22Rv1 (cell line): Measurements from ENCODE around the gene SPATA16.

ENCODE experiments used
- H3K27ac ChIP-seq: fragments of 450-650 bp; 2 replicates; pipeline ENCODE4 v1.5.1; 2017
- ZFX ChIP-seq: fragments of 450-650 bp; IDR thresholded peaks from 2 replicates; pipeline ENCODE4 v1.6.1; 2017; ENCODE audit warnings: antibody characterized with exemption, borderline replicate concordance
- TF ChIP-seq, protein P1 (sequence below): fragments of 450-650 bp; IDR thresholded peaks from 2 replicates; pipeline ENCODE4 v1.5.1; 2017; ENCODE audit warnings: mild to moderate bottlenecking

SPATA16 gene

DNA sequence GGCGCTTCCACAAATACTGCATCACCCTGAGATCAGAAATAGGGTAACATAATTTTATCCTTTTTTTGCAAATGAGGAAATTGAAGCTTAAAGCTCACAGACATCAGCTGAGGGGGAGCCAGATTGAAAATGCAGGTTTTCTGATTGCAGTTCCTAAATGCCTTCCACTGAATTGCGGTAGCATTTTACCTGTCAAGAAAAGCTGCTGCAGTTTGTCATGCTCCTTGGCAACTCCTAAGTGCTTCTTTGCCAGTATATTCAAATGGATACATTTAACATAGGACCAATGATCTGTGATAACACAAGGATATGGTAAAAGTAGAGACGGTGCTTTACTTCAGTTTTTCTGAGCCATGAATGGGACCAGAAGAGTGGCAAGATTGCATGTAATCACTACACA, 50.5 kb downstream of the SPATA16 start:
- no peak for TF ChIP-seq ZFX
- H3K27ac ChIP-seq: no peak overlapping the region

DNA sequence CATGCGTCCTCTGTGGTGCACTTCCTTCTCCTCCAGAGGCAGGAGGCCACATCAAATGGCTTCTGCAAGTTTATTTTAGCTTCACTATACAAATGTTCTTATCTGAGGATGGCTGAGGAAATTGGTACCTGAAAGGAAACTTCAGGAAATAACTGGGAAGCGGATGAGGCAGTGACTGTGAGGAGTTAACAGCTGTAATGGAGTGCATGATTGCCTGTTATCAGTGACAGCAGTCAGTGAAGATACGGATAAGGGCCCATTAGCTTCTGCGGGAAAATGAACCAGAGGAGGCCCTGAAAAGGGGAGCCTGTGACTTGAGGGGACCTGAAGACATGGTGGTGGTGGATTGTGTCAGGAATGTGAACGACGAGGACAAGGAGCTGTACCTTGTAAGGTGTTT, 51.8 kb downstream of the SPATA16 start:
- no peak overlapping the region for H3K27ac ChIP-seq
- TF ChIP-seq, protein P1, sequence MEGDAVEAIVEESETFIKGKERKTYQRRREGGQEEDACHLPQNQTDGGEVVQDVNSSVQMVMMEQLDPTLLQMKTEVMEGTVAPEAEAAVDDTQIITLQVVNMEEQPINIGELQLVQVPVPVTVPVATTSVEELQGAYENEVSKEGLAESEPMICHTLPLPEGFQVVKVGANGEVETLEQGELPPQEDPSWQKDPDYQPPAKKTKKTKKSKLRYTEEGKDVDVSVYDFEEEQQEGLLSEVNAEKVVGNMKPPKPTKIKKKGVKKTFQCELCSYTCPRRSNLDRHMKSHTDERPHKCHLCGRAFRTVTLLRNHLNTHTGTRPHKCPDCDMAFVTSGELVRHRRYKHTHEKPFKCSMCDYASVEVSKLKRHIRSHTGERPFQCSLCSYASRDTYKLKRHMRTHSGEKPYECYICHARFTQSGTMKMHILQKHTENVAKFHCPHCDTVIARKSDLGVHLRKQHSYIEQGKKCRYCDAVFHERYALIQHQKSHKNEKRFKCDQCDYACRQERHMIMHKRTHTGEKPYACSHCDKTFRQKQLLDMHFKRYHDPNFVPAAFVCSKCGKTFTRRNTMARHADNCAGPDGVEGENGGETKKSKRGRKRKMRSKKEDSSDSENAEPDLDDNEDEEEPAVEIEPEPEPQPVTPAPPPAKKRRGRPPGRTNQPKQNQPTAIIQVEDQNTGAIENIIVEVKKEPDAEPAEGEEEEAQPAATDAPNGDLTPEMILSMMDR: no peak
- TF ChIP-seq ZFX: no peak

DNA sequence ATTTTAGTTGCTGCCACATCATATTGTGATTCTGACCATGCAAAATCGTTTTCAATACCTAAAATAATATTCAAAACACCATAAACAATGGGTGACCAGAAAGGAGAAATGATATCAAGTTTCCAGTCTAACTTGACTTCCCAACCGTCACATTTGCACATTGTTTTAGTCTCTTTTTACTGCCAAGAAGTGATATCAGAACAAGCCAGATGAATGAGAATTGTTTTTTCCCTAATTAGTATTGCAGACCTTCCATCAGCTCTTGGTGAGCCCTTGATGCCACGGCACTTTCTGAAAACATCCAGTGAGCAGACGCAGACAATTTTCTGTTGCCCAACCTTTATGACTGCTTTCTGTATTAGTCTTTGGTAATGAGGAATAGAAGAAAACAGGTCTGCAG, 62.5 kb downstream of the SPATA16 start:
- TF ChIP-seq, protein P1: no peak
- no peak for TF ChIP-seq ZFX
- no peak overlapping the region for H3K27ac ChIP-seq

DNA sequence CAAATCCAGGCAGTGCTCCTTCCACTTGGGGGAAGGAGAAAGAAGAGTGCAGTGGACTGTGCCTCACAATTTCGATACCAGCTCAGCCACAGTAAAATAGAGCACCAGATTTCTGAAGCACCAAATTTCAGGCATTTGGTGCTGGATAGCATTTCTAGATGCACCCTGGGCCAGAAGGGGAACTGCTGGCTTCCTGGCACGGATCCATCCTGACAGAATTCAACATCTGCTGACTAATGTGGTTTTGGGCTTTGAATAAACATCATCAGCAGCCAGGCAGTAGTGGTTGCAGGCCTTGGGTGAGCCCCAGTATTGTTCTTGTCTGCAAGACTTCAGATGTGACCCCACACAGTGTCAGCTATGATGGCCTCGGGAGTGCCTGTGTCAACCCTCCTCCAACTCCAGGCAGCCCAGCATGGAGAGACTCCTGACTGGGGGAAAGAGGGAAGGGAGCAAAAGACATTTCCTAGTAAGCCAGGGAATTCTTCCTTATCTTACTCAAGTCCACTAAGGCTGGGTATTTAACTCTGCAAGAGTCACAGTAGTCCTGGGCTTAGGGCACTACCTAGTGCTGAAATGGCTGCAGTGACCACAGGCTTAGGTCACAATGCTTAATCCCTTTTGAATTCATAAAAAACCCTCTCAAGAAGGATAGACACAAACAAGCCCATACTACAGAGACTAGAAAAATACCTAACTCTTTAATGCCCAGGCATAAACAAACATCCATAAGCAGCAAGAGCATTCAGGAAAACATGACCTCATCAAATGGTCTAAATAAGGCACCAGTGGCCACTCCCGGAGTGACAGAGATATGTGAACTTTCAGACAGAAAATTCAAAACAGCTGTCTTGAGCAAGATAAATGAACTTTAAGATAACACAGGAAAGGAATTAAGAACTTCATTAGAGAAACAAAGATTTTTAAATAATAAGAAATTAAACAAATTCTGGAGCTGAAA, 74.7 kb downstream of the SPATA16 start:
- no peak overlapping the region for H3K27ac ChIP-seq
- TF ChIP-seq ZFX: no peak
- TF ChIP-seq, protein P1: no peak

DNA sequence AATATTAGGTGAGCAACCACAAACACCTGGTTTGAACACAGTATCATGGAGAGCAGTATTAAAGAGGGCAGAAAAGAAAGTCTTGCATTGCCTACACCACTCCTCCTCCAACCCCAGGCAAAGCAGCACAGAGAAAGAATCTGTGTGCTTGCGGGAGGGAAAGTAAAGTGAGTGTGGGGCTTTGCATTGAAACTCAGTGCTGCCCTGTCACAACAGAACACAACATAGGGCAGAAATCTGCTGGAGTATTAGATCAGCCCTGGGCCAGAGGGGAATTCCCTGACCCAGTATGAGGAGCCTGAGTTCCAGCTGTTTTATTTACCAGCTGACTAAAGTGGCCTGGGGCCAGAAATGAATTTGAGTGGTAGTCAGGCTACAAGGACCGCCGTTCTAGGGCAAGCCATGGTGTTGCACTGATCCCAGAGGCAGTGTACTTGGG, 75.5 kb downstream of the SPATA16 start:
- TF ChIP-seq, protein P1: no peak
- TF ChIP-seq ZFX: no peak
- no peak overlapping the region for H3K27ac ChIP-seq

DNA sequence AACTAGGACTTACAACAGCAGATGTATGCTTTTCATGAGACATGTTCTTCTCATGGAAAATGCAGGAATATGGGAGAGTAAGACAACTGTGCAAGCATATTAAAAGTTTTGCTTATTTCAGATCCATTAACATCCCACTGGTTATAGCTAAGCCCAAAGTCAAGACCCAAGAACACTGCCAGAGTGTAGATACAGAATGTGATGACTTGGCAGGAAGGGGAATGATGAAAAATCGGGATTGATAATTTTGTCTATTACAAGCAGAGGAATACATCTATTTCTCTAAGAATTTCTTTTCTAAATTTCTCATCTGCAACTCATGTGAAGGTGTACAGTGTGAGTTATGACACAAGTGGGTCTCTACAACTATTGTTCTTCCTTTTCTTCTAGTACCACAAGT, 76.4 kb downstream of the SPATA16 start:
- no peak for TF ChIP-seq ZFX
- TF ChIP-seq, protein P1: no peak
- no peak overlapping the region for H3K27ac ChIP-seq

DNA sequence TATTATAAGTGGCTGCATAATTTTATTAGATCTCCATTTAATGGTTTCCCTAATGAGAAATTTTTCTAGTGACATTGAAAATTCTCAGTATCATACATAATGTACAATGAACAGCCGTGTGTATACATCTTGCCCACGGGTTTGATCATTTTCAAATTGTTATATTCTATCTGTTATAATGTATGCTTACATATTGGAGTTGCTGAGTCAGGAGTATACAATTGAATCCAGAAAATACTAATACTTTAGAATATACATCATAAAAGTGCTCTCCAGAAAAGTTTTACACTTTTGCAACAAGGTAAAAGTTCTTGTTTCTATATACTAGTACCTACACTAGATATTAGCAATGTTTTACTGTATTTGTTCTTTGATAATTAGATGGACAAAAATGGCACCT, 82.8 kb downstream of the SPATA16 start:
- TF ChIP-seq ZFX: no peak
- TF ChIP-seq, protein P1: no peak
- H3K27ac ChIP-seq: no peak overlapping the region
